IMR-90 (cell line): Measurements from ENCODE around the gene CDHR4.

Source experiments
- BHLHE40 ChIP-seq: fragments of 150-350 bp; IDR thresholded peaks from 2 replicates; pipeline ENCODE4 v1.6.1; 2016; ENCODE audit warnings: mild to moderate bottlenecking, low read depth, low read length
- CHD1 ChIP-seq: IDR thresholded peaks from 2 replicates; pipeline ENCODE4 v1.6.1; 2012; ENCODE audit warnings: low read depth, low read length, improper control_type of control experiment
- CTCF ChIP-seq: conservative IDR thresholded peaks from 2 replicates; pipeline ENCODE4 v1.5.1; 2012; ENCODE audit warnings: mild to moderate bottlenecking, low read depth, low read length, improper control_type of control experiment
- FOS ChIP-seq: fragments of 150-350 bp; IDR thresholded peaks from 2 replicates; pipeline ENCODE4 v1.6.1; 2016; ENCODE audit warnings: low read depth, low read length
- MAZ ChIP-seq: IDR thresholded peaks from 2 replicates; pipeline ENCODE4 v1.6.1; 2012; ENCODE audit warnings: low read depth, mild to moderate bottlenecking, low read length, improper control_type of control experiment, moderate library complexity, borderline replicate concordance
- MXI1 ChIP-seq: IDR thresholded peaks from 2 replicates; pipeline ENCODE4 v1.6.1; 2012; ENCODE audit warnings: low read depth, mild to moderate bottlenecking, low read length, moderate library complexity, borderline replicate concordance
- NFE2L2 ChIP-seq: fragments of 150-350 bp; IDR thresholded peaks from 2 replicates; pipeline ENCODE4 v1.6.1; 2016; ENCODE audit warnings: low read depth, mild to moderate bottlenecking, low read length
- POLR2A ChIP-seq: IDR thresholded peaks from 2 replicates; pipeline ENCODE4 v1.6.1; 2012; ENCODE audit warnings: mild to moderate bottlenecking, low read depth, low read length
- RAD21 ChIP-seq: IDR thresholded peaks from 2 replicates; pipeline ENCODE4 v1.6.1; 2012; ENCODE audit warnings: low read length, improper control_type of control experiment
- RCOR1 ChIP-seq: IDR thresholded peaks from 2 replicates; pipeline ENCODE4 v1.6.1; 2012; ENCODE audit warnings: mild to moderate bottlenecking, low read length, improper control_type of control experiment; ENCODE audit not compliant: insufficient replicate concordance
- RFX5 ChIP-seq: IDR thresholded peaks from 2 replicates; pipeline ENCODE4 v1.8.0; 2012; ENCODE audit warnings: low read depth, mild to moderate bottlenecking, low read length, moderate library complexity
- SMC3 ChIP-seq: fragments of 150-350 bp; IDR thresholded peaks from 2 replicates; pipeline ENCODE4 v1.6.1; 2016; ENCODE audit warnings: low read depth, mild to moderate bottlenecking, antibody characterized with exemption, low read length, moderate library complexity
- USF2 ChIP-seq: fragments of 150-350 bp; IDR thresholded peaks from 2 replicates; pipeline ENCODE4 v1.6.1; 2017; ENCODE audit warnings: mild to moderate bottlenecking, antibody characterized with exemption, low read length, low read depth

GRCh38 chr3:49787182-49787464 lies 12.6 kb downstream of the CDHR4 start:
- TF ChIP-seq NFE2L2 (no peak), POLR2A (no peak), CTCF (no peak), MAZ (no peak), RAD21 (no peak), SMC3 (no peak), RFX5 (no peak), RCOR1 (no peak), BHLHE40 (no peak), FOS (no peak), MXI1 (no peak), USF2 (no peak), CHD1 (no peak)
